Prostate gland (tissue), 2 donors: Measurements from ENCODE around the gene PRR5L. TPM values are rescaled to one million over a fixed set of nuclear protein-coding genes. Genes with fewer than 3 reads are reported as not detected.

Source experiments
- DNase-seq: peaks from one replicate; pipeline ENCODE4 v3.0.0-alpha.2; 2019; ENCODE audit warnings: low spot score
- H3K27ac ChIP-seq, 2 donors: fragments of 200-600 bp; sonication (generic); 2 replicates each; pipeline ENCODE4 v1.5.1; 2017 to 2019
- H3K27me3 ChIP-seq: fragments of 200-600 bp; sonication (generic); replicated peaks from 2 replicates; pipeline ENCODE4 v1.5.1; 2019; ENCODE audit not compliant: insufficient read depth
- H3K36me3 ChIP-seq, 2 donors: fragments of 200-600 bp; sonication (generic); 1 replicate in 1 of 2; 2 replicates in 1 of 2; pipeline versions ENCODE4 v1.5.1 to v1.8.1; 2017 to 2019
- H3K4me1 ChIP-seq: fragments of 200-600 bp; sonication (generic); replicated peaks from 2 replicates; pipeline ENCODE4 v1.5.1; 2019
- H3K4me3 ChIP-seq, 2 donors: fragments of 200-600 bp; sonication (generic); 2 replicates each; pipeline ENCODE4 v1.5.1; 2017 to 2019
- H3K9me3 ChIP-seq: fragments of 200-600 bp; sonication (generic); 2 replicates; pipeline ENCODE4 v1.5.1; 2017
- POLR2A ChIP-seq: fragments of 450-650 bp; IDR thresholded peaks from one replicate; pipeline ENCODE4 v1.6.1; 2016; ENCODE audit warnings: antibody characterized with exemption, mild to moderate bottlenecking
- POLR2AphosphoS5 ChIP-seq: sonication (generic); formaldehyde crosslinking; IDR thresholded peaks from one replicate; pipeline ENCODE4 v1.6.1; 2017; ENCODE audit warnings: antibody characterized with exemption
- WGBS: methylation state at CpG from one replicate; pipeline ENCODE4 v1.1.5; 2018; 5-methylcytosine and 5-hydroxymethylcytosine counted together
- intact Hi-C: fragments of 100-400 bp; cut with DNase I; formaldehyde crosslinking; loops from one replicate; pipeline ENCODE4 v1.14.2; 2022
- total RNA-seq, 2 donors: library from RNA; depleted of rRNA; stranded (reverse); fragments of >200 nt; gene quantifications; one replicate each; pipeline ENCODE4 v1.1.0, GENCODE V29; 2016
- TF ChIP-seq, protein P1 (sequence below), 4 experiments: fragments of 200-600 bp in 2 of 4; fragments of 450-650 bp in 2 of 4; sonication (generic) in 2 of 4; IDR thresholded peaks; 1 replicate in 3 of 4; 2 replicates in 1 of 4; pipeline ENCODE4 v1.5.1; 2016 to 2019; ENCODE audit warnings: antibody characterized with exemption in 4 of 4, mild to moderate bottlenecking in 2 of 4, moderate library complexity in 2 of 4

PRR5L gene
- total RNA-seq, 2 donors from 2014 or later = 4.0 to 10.1 TPM

DNA sequence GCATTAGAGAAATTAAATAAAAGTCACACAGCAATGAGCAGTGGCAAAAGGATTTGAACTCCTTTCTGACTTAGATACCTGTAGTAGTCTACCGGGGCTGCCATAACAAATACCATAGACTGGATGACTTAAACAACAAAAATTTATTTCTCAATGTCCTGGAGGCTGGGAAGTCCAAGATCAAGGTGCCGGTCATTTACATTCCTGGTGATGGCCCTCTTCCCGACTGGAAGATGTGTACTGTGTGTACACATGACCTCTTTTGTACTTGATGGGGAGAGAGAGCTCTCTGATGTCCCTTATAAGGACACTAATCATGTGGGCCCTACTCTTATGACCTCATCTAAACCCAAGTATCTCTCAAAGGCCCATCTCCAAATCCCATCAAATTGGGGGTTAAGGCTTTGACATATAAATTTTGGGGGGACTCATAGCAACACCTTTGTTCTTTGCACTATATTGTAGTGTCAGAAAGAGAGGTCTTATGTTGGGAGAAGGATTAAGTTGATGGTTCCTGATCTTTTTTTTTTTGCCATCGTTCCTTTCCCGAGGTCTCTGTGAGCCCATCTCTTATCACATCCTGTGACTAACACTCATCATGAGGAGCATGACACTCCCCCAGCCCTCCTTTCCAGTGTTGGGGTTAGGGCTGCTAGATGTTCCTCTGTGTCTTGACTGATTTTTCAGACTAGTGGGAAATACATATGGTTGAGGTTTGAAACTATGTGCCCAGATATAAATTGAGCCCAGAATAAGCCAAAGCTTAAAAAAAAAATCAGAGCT lies 109.7 kb downstream of the PRR5L start:
- Histone ChIP-seq H3K27ac (no peak overlapping the region), H3K36me3 (no peaks in the 10 kb centered on the region), H3K4me1 (no peaks in the 10 kb centered on the region), H3K4me3 (no peak overlapping the region), H3K9me3 (no peaks in the 10 kb centered on the region), H3K27me3 (peaks cover 4% of the 10 kb centered on the region)
- TF ChIP-seq, protein P1, sequence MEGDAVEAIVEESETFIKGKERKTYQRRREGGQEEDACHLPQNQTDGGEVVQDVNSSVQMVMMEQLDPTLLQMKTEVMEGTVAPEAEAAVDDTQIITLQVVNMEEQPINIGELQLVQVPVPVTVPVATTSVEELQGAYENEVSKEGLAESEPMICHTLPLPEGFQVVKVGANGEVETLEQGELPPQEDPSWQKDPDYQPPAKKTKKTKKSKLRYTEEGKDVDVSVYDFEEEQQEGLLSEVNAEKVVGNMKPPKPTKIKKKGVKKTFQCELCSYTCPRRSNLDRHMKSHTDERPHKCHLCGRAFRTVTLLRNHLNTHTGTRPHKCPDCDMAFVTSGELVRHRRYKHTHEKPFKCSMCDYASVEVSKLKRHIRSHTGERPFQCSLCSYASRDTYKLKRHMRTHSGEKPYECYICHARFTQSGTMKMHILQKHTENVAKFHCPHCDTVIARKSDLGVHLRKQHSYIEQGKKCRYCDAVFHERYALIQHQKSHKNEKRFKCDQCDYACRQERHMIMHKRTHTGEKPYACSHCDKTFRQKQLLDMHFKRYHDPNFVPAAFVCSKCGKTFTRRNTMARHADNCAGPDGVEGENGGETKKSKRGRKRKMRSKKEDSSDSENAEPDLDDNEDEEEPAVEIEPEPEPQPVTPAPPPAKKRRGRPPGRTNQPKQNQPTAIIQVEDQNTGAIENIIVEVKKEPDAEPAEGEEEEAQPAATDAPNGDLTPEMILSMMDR (IDR thresholded peaks at IDR 0.05) = no peak
- TF ChIP-seq POLR2AphosphoS5 = no peak
- TF ChIP-seq POLR2A = no peak
- WGBS = 84% methylated on average over 5 of the region's 5 CpGs
- intact Hi-C loops = no loop called here
- no peak for DNase-seq

DNA sequence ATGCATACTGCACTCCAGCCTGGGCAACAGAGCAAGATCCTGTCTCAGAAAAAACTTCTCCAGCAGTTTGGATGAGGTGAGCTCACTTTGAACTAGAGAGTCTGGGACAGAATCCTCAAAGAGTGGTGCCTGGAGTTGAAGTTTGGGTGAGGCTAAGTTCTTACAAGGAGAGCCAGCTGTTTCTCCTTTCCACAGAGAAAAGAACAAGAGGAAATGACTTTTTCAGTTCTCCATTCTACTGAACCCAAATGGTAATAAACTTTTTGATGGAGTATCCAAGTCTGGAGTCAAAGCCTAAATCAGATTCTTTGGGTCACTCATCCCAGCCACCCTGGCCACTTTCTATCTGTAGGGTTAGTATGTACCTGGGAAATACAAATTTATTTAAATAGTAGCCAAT lies 111.3 kb downstream of the PRR5L start:
- H3K9me3 ChIP-seq = no peaks in the 10 kb centered on the region
- peaks cover 2% of the 10 kb centered on the region for H3K27me3 ChIP-seq
- no peaks in the 10 kb centered on the region for H3K36me3 ChIP-seq
- no peak overlapping the region for H3K27ac ChIP-seq
- no peak for DNase-seq
- intact Hi-C loops = no loop called here
- TF ChIP-seq POLR2AphosphoS5 = no peak
- no peak for TF ChIP-seq POLR2A
- TF ChIP-seq, protein P1 (IDR thresholded peaks at IDR 0.05) = no peak
- no peak overlapping the region for H3K4me3 ChIP-seq
- H3K4me1 ChIP-seq = no peaks in the 10 kb centered on the region

DNA sequence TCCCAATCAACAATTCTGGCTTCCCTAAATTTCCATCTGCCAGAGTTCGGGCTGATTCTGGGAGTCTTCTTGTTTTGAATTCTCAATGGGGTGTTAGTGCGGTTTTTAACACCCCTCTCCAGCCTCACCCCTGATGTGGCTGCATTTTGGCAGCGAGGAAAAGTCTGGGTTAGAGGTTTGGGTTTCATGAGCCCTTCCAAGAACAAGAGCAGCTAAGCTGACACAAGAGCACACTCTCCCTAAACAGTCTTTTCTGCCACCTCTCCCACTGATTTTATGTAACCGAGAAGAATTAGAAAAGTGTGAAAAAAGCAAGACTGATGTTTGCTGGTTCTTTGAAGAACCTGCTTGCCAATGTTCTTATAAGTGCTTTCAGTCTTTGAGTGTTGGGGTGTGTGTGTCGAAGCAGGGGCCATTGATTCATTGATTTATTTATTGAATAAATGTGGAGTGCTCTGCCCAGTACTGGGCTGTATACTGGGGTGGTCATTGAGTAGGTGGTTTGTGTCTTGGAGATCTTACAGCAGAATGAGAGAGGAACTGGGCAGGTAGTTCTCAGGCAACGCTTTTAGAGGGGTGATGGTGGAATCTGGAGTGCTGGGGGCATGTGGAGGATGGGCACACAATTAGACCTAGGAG lies 112.5 kb downstream of the PRR5L start:
- no peak for DNase-seq
- no peaks in the 10 kb centered on the region for H3K36me3 ChIP-seq
- TF ChIP-seq POLR2A (no peak), POLR2AphosphoS5 (no peak)
- TF ChIP-seq, protein P1 (IDR thresholded peaks at IDR 0.05) = no peak
- H3K27ac ChIP-seq = no peak overlapping the region
- no peak overlapping the region for H3K4me3 ChIP-seq
- H3K27me3 ChIP-seq = peaks cover 2% of the 10 kb centered on the region
- H3K9me3 ChIP-seq = no peaks in the 10 kb centered on the region
- no peaks in the 10 kb centered on the region for H3K4me1 ChIP-seq
- intact Hi-C loops = no loop called here
- WGBS = 86% methylated on average over 6 of the region's 6 CpGs

DNA sequence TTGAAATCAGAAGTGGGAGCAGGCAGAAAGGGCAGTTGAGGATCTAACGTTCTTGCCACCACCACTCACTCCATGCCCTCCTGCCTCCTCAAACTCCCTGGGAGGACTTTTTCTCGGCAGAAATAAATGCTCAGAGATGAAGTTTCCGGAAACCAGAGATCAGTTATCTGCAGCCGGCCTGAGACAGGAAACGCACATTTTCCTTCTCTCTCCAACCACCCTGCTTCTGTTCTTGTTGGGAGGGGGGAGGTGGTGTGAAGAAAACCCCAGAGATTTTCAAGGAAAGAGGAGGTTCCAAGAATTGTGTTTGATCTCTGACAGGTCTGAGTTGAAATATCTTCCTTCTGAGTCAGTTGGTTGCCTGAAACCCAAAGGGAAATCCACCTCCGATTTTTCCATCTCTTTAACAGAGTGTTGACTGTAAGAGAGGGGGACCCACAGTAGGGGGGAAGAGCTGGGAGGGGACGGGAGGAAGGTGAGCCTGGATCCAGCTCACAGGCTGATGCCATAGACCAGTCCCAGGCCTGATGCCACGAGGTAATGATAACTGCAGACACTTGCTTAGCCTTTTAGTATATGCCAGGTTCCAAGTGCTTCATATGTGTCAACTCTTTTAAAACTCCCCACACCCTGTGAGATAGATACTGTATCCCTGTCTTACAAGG lies 113.2 kb downstream of the PRR5L start:
- Histone ChIP-seq H3K4me3 (no peak overlapping the region), H3K36me3 (no peaks in the 10 kb centered on the region), H3K27me3 (peaks cover 2% of the 10 kb centered on the region), H3K4me1 (no peaks in the 10 kb centered on the region), H3K27ac (no peak overlapping the region), H3K9me3 (no peaks in the 10 kb centered on the region)
- DNase-seq = no peak
- WGBS = 60% methylated on average over 8 of the region's 8 CpGs
- TF ChIP-seq, protein P1 (IDR thresholded peaks at IDR 0.05) = no peak
- TF ChIP-seq POLR2A = no peak
- TF ChIP-seq POLR2AphosphoS5 = no peak
- intact Hi-C loops = no loop called here
